GM12891 (cell line): ENCODE data around the gene PLAC8.

Source experiments
- PAX5 ChIP-seq: IDR thresholded peaks from 2 replicates; pipeline ENCODE4 v1.6.1; 2011; ENCODE audit warnings: low read length, moderate library complexity, mild to moderate bottlenecking; ENCODE audit not compliant: insufficient read depth, severe bottlenecking
- POLR2A ChIP-seq: IDR thresholded peaks from 2 replicates; pipeline ENCODE4 v1.6.1; 2011; ENCODE audit warnings: low read depth, low read length, control low read depth
- POLR2AphosphoS5 ChIP-seq: IDR thresholded peaks from 2 replicates; pipeline ENCODE4 v1.6.1; 2011; ENCODE audit warnings: low read depth, low read length, control low read depth
- POU2F2 ChIP-seq: IDR thresholded peaks from 2 replicates; pipeline ENCODE4 v1.6.1; 2011; ENCODE audit warnings: low read depth, mild to moderate bottlenecking, control low read depth, low read length, moderate library complexity
- SPI1 ChIP-seq: IDR thresholded peaks from 2 replicates; pipeline ENCODE4 v1.6.1; 2011; ENCODE audit warnings: low read depth, low read length, control low read depth
- TAF1 ChIP-seq: IDR thresholded peaks from 2 replicates; pipeline ENCODE4 v1.6.1; 2011; ENCODE audit warnings: low read depth, low read length, control low read depth

GRCh38 chr4:83128240-83128929 is 13.9 kb upstream of the PLAC8 start:
- no peak for TF ChIP-seq POLR2A
- no peak for TF ChIP-seq POLR2AphosphoS5
- no peak for TF ChIP-seq TAF1
- TF ChIP-seq SPI1: no peak
- no peak for TF ChIP-seq POU2F2
- no peak for TF ChIP-seq PAX5
